ENCODE measurements around the gene CLEC9A. TPM values are rescaled to one million over a fixed set of nuclear protein-coding genes. Genes with fewer than 3 reads are reported as not detected.
"Not testable (repeated sequence)": the region's sequence is repeated elsewhere in the genome, so short reads cannot be mapped to it uniquely, and the experiment has no call there.

Gene CLEC9A
- total RNA-seq, 1 donor from 2014 or later = not detected

DNA sequence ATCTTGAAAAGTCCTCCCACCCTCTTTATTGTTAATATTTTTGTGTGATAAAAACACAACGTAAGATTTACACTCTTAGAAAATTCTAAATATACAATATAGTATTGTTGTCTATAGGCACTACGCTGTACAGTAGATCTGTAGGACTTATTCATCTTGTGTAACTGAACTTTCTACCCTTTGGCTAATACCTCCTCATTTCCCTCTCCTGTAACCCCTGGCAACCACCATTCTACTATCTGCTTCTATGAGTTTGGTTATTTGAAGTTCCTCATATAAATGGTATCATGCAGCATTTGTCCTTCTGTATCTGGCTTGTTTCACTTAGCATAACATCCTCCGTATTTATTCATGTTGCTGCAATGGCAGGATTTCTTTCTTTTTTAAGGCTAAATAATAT lies 5.2 kb upstream of the CLEC9A start:
- H3K27ac Mint-ChIP-seq = no peak overlapping the region
- no peaks in the 10 kb centered on the region for H3K4me1 Mint-ChIP-seq (ENCODE audit: unreplicated experiment)
- H3K9me3 Mint-ChIP-seq = no peaks in the 10 kb centered on the region
- peaks cover 8% of the 10 kb centered on the region for H3K27me3 Mint-ChIP-seq
- H3K36me3 Mint-ChIP-seq = no peaks in the 10 kb centered on the region
- H3K4me3 Mint-ChIP-seq = no peak overlapping the region
- TF ChIP-seq, protein P1, sequence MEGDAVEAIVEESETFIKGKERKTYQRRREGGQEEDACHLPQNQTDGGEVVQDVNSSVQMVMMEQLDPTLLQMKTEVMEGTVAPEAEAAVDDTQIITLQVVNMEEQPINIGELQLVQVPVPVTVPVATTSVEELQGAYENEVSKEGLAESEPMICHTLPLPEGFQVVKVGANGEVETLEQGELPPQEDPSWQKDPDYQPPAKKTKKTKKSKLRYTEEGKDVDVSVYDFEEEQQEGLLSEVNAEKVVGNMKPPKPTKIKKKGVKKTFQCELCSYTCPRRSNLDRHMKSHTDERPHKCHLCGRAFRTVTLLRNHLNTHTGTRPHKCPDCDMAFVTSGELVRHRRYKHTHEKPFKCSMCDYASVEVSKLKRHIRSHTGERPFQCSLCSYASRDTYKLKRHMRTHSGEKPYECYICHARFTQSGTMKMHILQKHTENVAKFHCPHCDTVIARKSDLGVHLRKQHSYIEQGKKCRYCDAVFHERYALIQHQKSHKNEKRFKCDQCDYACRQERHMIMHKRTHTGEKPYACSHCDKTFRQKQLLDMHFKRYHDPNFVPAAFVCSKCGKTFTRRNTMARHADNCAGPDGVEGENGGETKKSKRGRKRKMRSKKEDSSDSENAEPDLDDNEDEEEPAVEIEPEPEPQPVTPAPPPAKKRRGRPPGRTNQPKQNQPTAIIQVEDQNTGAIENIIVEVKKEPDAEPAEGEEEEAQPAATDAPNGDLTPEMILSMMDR (conservative IDR thresholded peaks at IDR 0.05) = no peak
- no peak for DNase-seq (ENCODE audit: extremely low spot score, unreplicated experiment)

DNA sequence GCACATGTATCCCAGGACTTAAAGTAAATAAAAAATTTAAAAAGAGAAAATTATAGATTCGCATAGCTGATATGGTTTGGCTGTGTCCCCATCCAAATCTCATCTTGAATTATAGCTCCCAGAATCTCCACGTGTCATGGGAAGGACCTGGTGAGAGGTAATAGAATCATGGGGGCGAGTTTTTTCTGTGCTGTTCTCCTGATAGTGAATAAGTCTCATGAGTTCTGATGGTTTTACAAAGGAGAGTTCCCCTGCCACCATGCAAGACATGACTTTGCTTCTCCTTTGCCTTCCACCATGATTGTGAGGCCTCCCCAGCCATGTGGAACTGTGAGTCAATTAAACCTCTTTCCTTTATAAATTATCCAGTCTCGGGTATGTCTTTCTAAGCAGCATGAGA lies 3.8 kb upstream of the CLEC9A start:
- H3K36me3 Mint-ChIP-seq, H3K4me3 Mint-ChIP-seq: not testable (repeated sequence)

DNA sequence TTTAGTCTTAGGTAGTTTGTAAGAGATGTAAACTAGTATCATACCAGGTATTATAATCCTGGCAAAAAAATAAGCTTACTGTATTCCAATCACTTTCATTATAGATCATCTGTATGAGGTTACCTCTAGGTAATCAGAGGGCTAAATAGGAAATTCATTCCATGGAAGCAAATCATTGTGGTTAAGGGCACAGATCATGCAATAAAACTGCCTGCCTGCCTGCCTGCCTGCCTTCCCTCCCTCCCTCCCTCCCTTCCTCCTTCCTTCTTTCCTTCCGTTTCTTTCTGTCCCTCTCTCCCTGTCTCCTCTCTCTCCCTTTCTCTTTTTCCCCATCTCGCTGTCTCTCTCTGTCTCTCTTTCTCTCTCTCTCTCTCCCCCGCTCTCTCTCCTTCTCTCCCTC lies 3.2 kb upstream of the CLEC9A start:
- no peak overlapping the region for H3K27ac Mint-ChIP-seq
- peaks cover 8% of the 10 kb centered on the region for H3K27me3 Mint-ChIP-seq
- H3K36me3 Mint-ChIP-seq = no peaks in the 10 kb centered on the region
- H3K4me1 Mint-ChIP-seq (ENCODE audit: unreplicated experiment) = no peaks in the 10 kb centered on the region
- no peaks in the 10 kb centered on the region for H3K9me3 Mint-ChIP-seq
- no peak overlapping the region for H3K4me3 Mint-ChIP-seq
- DNase-seq (ENCODE audit: extremely low spot score, unreplicated experiment) = no peak
- TF ChIP-seq, protein P1 (conservative IDR thresholded peaks at IDR 0.05) = no peak

More for the DNA sequence above, 3.8 kb upstream of the CLEC9A start:
- not testable (repeated sequence) for DNase-seq (ENCODE audit: extremely low spot score, unreplicated experiment); H3K4me1 Mint-ChIP-seq (ENCODE audit: unreplicated experiment); H3K9me3 Mint-ChIP-seq; H3K27ac Mint-ChIP-seq; H3K27me3 Mint-ChIP-seq

DNA sequence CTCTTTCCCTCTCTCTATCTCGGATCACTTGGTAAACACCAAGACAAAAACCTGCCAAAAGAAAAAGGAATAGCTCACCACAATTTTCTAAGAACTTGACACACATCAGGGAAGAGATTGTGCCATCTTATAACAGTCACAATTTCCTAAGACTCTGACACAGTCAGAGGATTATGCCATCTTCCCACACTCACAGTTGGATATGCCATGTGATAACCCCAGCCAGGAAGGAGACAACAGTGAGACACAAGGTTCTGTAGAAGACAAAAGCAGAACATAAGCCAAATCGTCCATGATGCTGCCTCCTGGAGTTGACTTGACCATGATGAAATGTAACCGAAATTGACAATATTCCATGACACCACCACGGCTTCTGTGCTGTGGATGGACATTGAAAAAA lies 2.8 kb upstream of the CLEC9A start:
- Mint-ChIP-seq H3K4me1 (ENCODE audit: unreplicated experiment) (no peaks in the 10 kb centered on the region), H3K27ac (no peak overlapping the region), H3K9me3 (no peaks in the 10 kb centered on the region), H3K4me3 (no peak overlapping the region), H3K27me3 (peaks cover 8% of the 10 kb centered on the region), H3K36me3 (no peaks in the 10 kb centered on the region)
- TF ChIP-seq, protein P1 (conservative IDR thresholded peaks at IDR 0.05) = no peak
- no peak for DNase-seq (ENCODE audit: extremely low spot score, unreplicated experiment)

DNA sequence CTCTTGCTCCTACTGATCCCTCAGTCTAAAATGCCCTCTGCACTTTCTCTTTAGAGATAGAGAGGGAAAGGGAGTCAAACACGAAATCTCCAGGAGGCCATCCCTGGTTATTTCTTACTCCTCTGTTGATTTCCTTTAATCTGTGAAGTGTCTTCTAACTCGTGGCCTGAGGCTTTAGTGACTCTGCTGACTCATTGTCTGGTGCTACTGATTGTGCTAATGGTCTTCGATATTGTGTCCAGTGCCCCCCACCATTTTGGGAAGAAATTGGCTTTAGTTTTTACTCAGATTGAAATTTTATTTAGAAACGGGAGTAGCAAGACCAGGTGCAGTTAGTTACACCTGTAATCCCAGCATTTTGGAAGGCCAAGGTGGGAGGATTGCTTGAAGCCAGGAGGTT lies 839 bp downstream of the CLEC9A start:
- Mint-ChIP-seq H3K36me3 (no peaks in the 10 kb centered on the region), H3K4me1 (ENCODE audit: unreplicated experiment) (no peaks in the 10 kb centered on the region), H3K27ac (no peak overlapping the region), H3K27me3 (peaks cover 8% of the 10 kb centered on the region), H3K9me3 (no peaks in the 10 kb centered on the region), H3K4me3 (no peak overlapping the region)
- no peak for DNase-seq (ENCODE audit: extremely low spot score, unreplicated experiment)
- TF ChIP-seq, protein P1 (conservative IDR thresholded peaks at IDR 0.05) = no peak

DNA sequence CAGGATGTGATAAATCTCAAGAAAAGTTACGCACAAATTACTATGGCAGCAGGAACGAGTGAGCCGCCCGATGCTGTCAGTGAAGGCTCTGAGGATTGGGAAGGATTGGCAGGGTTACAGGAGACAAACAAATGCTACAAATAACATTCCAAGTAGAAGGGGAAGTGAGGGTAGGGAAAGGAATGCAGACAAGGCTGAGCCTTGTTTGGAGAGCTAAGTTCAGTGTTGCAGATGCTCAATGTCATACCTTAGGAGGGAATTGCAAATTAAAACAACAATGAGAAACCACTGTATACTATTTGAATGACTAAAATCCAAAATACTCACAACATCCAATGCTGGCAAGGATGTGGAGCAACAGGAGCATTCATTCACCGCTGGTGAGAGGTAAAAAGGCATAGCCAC lies 1.3 kb downstream of the CLEC9A start:
- no peaks in the 10 kb centered on the region for H3K4me1 Mint-ChIP-seq (ENCODE audit: unreplicated experiment)
- TF ChIP-seq, protein P1 (conservative IDR thresholded peaks at IDR 0.05) = no peak
- no peaks in the 10 kb centered on the region for H3K9me3 Mint-ChIP-seq
- H3K36me3 Mint-ChIP-seq = no peaks in the 10 kb centered on the region
- no peak for DNase-seq (ENCODE audit: extremely low spot score, unreplicated experiment)
- H3K27me3 Mint-ChIP-seq = peaks cover 8% of the 10 kb centered on the region
- H3K4me3 Mint-ChIP-seq = no peak overlapping the region
- H3K27ac Mint-ChIP-seq = no peak overlapping the region
